Peyer's patch (tissue), 4 donors: ENCODE measurements around the gene ABLIM1.

Experiments used
- CTCF ChIP-seq, 6 experiments: fragments of 450-650 bp in 4 of 6; fragments of 200-600 bp in 2 of 6; sonication (generic) in 1 of 6; IDR thresholded peaks; one replicate each; pipeline ENCODE4 v1.5.1; 2017 to 2019; ENCODE audit warnings: antibody characterized with exemption in 6 of 6, mild to moderate bottlenecking in 3 of 6, moderate library complexity in 1 of 6
- POLR2A ChIP-seq, 2 donors: fragments of 450-650 bp; IDR thresholded peaks; one replicate each; pipeline ENCODE4 v1.5.1; 2017; ENCODE audit warnings: antibody characterized with exemption in 2 of 2, mild to moderate bottlenecking in 2 of 2, moderate library complexity in 2 of 2

GRCh38 chr10:114680543-114681117 is 22.6 kb upstream of the ABLIM1 start:
- TF ChIP-seq POLR2A (IDR thresholded peaks at IDR 0.05) (no peak), CTCF (IDR thresholded peaks at IDR 0.05) (no peak)
